GM12872 (cell line): ENCODE results near the gene ZNF74.

Experiments used
- CTCF ChIP-seq: IDR thresholded peaks from 3 replicates; pipeline ENCODE4 v1.5.1; 2011; ENCODE audit warnings: low read depth, mild to moderate bottlenecking, low read length, moderate library complexity; ENCODE audit not compliant: insufficient read depth

The ZNF74 gene

DNA sequence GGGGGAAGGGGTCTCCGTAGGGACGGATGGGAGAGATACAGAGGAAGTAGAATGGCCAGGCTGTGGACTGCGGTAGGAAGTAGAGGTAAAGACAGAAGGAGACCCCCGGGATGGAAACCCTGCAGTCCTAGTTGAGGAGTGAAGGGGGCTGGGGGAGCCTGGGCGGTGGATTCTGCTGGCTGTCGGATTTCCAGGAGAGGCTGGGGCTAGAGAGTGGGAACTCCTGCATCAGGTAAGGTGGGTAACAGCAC, 44.4 kb downstream of the ZNF74 start:
- no peak for TF ChIP-seq CTCF

- TF ChIP-seq CTCF = no peak
Measured at GRCh38 chr22:20438678-20439492, 44.9 kb downstream of the ZNF74 start.

- no peak for TF ChIP-seq CTCF
Measured at GRCh38 chr22:20439556-20439927, 45.6 kb downstream of the ZNF74 start.

- no peak for TF ChIP-seq CTCF
Measured at GRCh38 chr22:20439928-20440575, 46.1 kb downstream of the ZNF74 start.

DNA sequence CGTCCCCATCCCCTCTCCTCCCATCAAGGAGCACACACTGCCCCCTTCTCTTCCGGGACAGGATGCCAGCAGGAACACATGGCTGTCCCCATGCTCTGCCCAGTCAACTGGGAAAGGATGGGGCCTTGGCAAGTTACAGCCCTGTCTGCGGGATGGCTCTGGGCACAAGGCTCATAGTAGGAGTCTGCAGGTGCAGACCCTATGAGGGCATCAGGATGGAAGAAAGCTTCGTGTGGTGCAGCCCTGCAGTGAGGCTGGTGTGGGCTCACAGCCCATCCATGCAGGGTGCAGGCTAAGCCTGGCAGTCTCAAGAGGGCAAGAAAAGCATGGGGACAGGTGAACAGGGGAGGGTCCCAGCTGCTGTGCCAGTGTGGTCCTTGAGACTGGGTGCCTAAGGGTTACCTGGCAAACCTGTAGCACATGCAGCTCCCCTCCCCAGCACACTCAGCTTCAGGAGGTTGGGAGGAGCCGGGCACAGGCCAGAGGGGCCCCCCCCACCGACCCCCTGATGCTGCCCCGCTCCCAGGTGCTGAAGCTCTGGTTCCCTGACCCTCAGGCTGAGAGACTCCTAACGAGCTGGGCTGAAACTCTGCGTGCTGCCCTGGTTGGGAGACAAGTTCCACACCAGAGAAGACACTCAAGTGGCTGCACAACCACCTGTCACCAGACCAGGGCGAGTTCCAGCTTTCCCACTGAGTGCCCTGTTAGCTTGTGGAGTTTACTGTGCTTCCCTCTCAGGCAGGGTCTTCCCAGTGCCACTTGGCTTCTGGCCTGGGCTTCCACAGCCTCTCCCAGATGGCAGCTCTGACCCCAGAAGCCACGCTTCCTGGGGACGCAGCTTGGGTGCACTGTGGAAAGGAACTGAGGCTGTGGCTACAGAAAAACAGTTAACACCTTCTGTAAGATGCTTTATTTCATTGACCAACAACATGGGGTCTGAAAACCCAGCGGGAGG, 47.0 kb downstream of the ZNF74 start:
- TF ChIP-seq CTCF = no peak

DNA sequence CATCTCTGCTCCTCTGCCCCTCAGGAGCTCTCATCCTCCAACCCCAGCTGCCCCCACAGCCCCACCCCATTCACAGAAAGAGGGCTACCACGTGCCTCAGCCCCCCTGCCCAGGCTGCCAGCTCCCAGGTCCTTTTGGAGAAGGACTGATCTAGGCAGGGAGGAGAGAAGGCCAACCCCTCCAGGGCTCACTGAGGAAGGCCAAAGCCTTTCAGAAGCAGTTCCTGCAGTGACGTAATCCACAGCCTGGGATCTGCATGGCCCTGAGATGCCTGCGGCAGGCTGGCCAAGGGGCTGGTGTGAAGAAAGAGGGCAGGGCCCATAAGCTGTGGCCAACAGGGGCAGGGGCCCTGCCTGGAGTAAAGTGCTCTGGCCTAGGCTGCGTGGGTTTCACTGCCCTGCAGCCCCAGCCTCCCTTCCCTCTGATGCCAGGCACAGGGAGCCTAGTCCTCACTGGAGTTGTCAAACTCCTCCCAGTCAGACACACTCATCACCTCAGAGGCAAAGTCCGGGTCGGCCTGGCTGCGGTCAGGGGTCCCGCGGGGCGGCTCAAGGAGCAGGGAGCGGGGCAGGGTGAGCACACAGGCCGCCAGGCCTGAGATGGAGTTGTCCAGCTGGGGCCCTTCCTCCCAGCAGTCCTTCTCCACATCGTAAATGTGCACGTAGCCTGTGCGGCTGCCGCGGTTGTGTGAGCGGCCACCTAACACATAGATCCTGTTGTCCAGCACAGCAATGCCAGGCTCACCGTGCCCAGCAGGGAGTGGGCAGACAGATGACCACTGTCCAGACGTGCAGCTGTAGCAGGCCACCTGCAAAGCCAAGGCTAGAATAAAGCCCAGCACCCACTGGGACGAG, 47.9 kb downstream of the ZNF74 start:
- TF ChIP-seq CTCF = no peak
